ENCODE measurements around the gene MIER2.

The MIER2 gene

DNA sequence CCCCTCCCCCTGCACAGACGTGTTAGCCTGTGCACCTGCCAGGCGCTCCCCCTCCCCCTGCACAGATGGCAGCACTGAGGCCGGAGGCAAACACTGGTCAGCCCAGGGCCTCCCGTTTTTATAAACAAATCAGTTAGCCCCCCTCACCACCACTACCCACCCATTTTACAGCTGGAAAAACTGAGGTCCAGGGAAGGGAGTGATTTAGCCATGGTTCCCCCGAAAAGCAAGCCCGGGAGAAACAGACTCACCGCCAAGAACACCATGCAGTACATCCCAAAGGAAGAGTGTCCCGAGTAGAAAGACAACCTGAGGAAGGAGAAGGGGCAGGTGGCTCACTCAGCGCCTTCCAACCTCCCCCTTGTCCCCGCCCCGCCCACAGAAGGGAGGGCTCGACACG lies 62.1 kb downstream of the MIER2 start:
- no peak overlapping the region for H3K4me3 ChIP-seq (replicated peaks; ENCODE audit: low read depth, low read length)
- TF ChIP-seq, protein P1, sequence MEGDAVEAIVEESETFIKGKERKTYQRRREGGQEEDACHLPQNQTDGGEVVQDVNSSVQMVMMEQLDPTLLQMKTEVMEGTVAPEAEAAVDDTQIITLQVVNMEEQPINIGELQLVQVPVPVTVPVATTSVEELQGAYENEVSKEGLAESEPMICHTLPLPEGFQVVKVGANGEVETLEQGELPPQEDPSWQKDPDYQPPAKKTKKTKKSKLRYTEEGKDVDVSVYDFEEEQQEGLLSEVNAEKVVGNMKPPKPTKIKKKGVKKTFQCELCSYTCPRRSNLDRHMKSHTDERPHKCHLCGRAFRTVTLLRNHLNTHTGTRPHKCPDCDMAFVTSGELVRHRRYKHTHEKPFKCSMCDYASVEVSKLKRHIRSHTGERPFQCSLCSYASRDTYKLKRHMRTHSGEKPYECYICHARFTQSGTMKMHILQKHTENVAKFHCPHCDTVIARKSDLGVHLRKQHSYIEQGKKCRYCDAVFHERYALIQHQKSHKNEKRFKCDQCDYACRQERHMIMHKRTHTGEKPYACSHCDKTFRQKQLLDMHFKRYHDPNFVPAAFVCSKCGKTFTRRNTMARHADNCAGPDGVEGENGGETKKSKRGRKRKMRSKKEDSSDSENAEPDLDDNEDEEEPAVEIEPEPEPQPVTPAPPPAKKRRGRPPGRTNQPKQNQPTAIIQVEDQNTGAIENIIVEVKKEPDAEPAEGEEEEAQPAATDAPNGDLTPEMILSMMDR (IDR thresholded peaks at IDR 0.05; ENCODE audit: low read depth, low read length, missing control alignments) = no peak
- DNase-seq (ENCODE audit: extremely low read depth, low read depth) = no peak

DNA sequence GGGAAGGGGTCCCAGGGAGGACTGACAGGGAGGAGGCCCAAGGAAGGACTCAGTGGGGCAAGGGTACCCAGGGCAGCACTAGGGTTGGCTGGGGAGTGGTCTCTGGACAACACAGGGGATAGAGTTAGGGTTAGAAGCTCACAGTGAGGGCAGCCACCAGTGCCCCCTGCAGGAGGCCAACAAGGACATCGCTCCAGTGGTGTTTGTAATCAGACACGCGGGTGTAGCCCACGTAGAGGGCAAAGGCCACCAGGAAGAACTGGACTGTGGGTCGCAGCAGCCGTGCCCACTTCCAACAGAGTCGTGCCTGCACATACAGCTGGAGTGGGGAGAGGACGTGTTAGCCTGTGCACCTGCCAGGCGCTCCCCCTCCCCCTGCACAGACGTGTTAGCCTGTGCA lies 62.6 kb downstream of the MIER2 start:
- H3K4me3 ChIP-seq (replicated peaks; ENCODE audit: low read depth, low read length) = no peak overlapping the region
- TF ChIP-seq, protein P1 (IDR thresholded peaks at IDR 0.05; ENCODE audit: low read depth, low read length, missing control alignments) = no peak
- DNase-seq (ENCODE audit: extremely low read depth, low read depth) = no peak

DNA sequence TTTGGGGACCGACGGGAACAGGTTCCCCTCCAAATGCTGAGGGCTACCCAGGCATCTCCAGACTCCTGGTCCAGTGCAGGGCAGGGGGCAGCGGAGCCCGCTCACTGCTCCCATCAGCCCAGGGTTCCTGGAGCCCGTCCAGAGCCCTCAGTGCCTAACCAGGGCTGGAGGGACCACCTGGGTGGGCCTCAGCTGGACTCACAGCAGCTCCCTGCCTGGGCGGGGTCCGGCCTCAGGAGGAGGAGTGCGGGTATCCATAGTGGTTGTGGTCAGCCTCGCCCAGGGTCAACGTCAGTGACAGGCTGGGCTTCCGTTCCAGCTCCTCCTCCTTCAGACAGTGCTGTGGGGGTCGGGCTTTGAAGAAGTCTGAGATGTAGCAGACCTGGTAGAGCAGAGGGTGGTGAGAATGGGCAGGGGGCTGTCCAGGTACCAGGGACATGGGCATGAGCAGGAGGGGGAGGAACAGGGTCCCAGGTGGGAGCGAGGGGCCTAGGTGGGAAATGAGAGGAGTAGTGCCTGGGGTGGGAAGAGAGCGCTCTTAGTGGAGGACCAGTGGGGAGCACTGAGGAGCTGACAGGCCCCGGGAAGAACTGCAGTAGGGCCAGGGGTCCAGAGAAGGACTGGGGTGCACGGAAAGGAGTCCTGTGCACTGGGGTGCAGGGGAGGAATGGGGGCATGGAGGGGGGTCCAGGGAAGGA lies 63.3 kb downstream of the MIER2 start:
- TF ChIP-seq, protein P1 (IDR thresholded peaks at IDR 0.05; ENCODE audit: low read depth, low read length, missing control alignments) = no peak
- no peak overlapping the region for H3K4me3 ChIP-seq (replicated peaks; ENCODE audit: low read depth, low read length)

DNA sequence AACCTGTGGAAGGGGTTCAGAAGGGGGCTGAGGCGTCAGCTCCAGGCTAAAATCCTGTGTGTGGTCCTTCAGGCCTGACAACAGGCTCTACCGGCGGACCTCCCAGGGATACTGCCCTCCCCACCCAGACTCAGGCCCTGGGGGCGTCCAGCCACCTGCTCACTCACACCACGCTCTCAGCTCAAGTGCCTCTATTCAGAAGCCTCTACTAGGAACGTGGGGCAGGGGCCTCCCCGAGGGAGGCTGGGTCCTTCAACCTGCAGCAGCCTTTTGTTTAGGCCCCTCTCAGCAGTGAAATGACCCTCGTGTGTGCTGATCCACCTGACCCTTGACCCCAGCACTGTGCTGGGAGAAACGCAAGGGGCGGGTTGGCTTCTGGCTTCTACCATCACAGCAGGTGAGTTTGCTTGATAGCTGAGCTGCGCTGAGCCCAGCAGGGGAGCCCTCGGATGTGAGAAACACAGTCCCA lies 64.0 kb downstream of the MIER2 start:
- TF ChIP-seq, protein P1 (IDR thresholded peaks at IDR 0.05; ENCODE audit: low read depth, low read length, missing control alignments) = no peak
- no peak for DNase-seq (ENCODE audit: extremely low read depth, low read depth)

More for the DNA sequence above, 63.3 kb downstream of the MIER2 start:
- no peak for DNase-seq (ENCODE audit: extremely low read depth, low read depth)

DNA sequence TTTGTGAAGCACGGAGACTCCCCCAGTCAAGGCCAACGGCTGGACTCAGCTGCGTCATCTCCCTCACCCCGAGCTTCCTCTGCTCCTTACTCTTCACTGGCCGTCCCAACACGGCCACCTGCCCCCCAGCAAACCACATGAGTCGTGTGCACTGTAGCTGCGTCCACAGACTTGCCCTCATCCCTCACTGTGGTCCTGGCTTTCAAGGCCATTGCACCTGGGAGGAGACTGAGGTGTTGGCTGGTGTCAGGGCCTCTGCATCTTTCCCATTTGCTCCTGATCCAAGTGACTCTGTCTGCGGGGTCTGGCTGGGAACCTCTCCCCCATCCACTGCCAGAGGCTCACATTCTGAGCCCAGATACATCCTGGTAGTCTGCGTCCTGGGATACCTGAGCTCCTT lies 64.9 kb downstream of the MIER2 start:
- no peak for DNase-seq (ENCODE audit: extremely low read depth, low read depth)
- no peak overlapping the region for H3K4me3 ChIP-seq (replicated peaks; ENCODE audit: low read depth, low read length)
- TF ChIP-seq, protein P1 (IDR thresholded peaks at IDR 0.05; ENCODE audit: low read depth, low read length, missing control alignments) = no peak

More for the DNA sequence above, 64.0 kb downstream of the MIER2 start:
- no peak overlapping the region for H3K4me3 ChIP-seq (replicated peaks; ENCODE audit: low read depth, low read length)

DNA sequence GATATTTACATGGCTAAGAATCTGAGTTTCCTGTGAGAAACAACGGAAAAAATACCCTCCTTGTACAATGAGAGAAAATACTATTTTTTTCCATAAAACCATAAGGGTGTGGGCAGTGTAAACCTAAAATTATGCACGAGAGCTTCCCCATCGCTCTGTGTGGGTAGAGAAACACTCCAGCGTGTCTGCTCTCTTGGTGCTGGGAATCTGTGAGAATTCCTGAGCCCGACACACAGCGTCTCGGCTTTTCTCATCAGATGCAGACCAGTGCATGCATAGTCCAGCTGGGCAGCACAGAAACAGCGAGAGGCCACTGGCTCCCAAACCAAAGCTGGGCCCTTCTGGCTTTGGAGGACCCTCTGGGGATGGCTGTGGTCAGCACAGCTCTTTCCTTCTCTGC lies 65.4 kb downstream of the MIER2 start:
- no peak for DNase-seq (ENCODE audit: extremely low read depth, low read depth)
- TF ChIP-seq, protein P1 (IDR thresholded peaks at IDR 0.05; ENCODE audit: low read depth, low read length, missing control alignments) = no peak
- H3K4me3 ChIP-seq (replicated peaks; ENCODE audit: low read depth, low read length) = no peak overlapping the region
